CD4-positive, alpha-beta T cell (primary cell): ENCODE data around the gene WFDC10B. TPM values are rescaled to one million over a fixed set of nuclear protein-coding genes. Genes with fewer than 3 reads are reported as not detected.
"Not testable (repeated sequence)": the region's sequence is repeated elsewhere in the genome, so short reads cannot be mapped to it uniquely, and the experiment has no call there.

Source experiments
- ATAC-seq: fragments of 200-7000 bp; cut with Tn5 transposase; one replicate; pipeline ENCODE4 v1.10.0; 2022; ENCODE audit warnings: mild to moderate bottlenecking; ENCODE audit not compliant: poor library complexity
- CTCF ChIA-PET: fragments of 350-600 bp; sonication (Branson Sonifier 250); formaldehyde crosslinking; loops from one replicate; lab custom pipeline; 2021; ENCODE audit warnings: antibody characterized with exemption, inconsistent platforms; lab: Charles Lee
- POLR2A ChIA-PET: fragments of 350-600 bp; sonication (Branson Sonifier 250); formaldehyde crosslinking; loops from one replicate; lab custom pipeline; 2021; ENCODE audit warnings: antibody characterized with exemption, inconsistent platforms; lab: Charles Lee
- DNase-seq, 14 experiments: peaks; one replicate each; pipeline ENCODE4 v3.0.0-alpha.2; 2013 to 2020; ENCODE audit warnings: mixed read lengths in 2 of 14
- H3K27ac ChIP-seq, 2 donors: one replicate each; pipeline versions ENCODE4 v1.5.1 to v1.7.0; 2013; ENCODE audit warnings: low read length in 2 of 2, low read depth in 1 of 2, mild to moderate bottlenecking in 1 of 2
- H3K27me3 ChIP-seq, 2 experiments: 1 replicate in 1 of 2; 2 replicates in 1 of 2; pipeline versions ENCODE4 v1.6.1 to v1.7.0; 2013; ENCODE audit warnings: low read length in 2 of 2, control low read depth in 1 of 2, mild to moderate bottlenecking in 1 of 2, moderate library complexity in 1 of 2; ENCODE audit not compliant: insufficient read depth in 2 of 2, control insufficient read depth in 1 of 2
- H3K36me3 ChIP-seq: one replicate; pipeline ENCODE4 v1.6.1; 2013; ENCODE audit warnings: low read length, control low read depth; ENCODE audit not compliant: insufficient read depth
- H3K4me1 ChIP-seq: one replicate; pipeline ENCODE4 v1.6.1; 2013; ENCODE audit warnings: low read length, control low read depth; ENCODE audit not compliant: insufficient read depth
- H3K4me3 ChIP-seq: one replicate; pipeline ENCODE4 v1.5.1; 2013; ENCODE audit warnings: mild to moderate bottlenecking, low read length, moderate library complexity
- H3K9me3 ChIP-seq, 2 experiments: 1 replicate in 1 of 2; 2 replicates in 1 of 2; pipeline versions ENCODE4 v1.6.1 to v1.7.0; 2013; ENCODE audit warnings: low read length in 2 of 2, mild to moderate bottlenecking in 2 of 2, control low read depth in 1 of 2, moderate library complexity in 1 of 2; ENCODE audit not compliant: control insufficient read depth in 1 of 2, insufficient read depth in 1 of 2
- H3K27ac Mint-ChIP-seq: one replicate; pipeline ENCODE4 v1.8.0; 2020; ENCODE audit warnings: mixed read lengths
- H3K27me3 Mint-ChIP-seq: one replicate; pipeline ENCODE4 v1.8.0; 2021; ENCODE audit warnings: mixed read lengths
- H3K36me3 Mint-ChIP-seq: one replicate; pipeline ENCODE4 v1.8.0; 2021; ENCODE audit warnings: low read depth, mixed read lengths
- H3K4me1 Mint-ChIP-seq: one replicate; pipeline ENCODE4 v1.8.0; 2021; ENCODE audit warnings: low read depth, mixed read lengths
- H3K4me3 Mint-ChIP-seq: one replicate; pipeline ENCODE4 v1.8.0; 2020; ENCODE audit warnings: mild to moderate bottlenecking, mixed read lengths
- H3K9me3 Mint-ChIP-seq: one replicate; pipeline ENCODE4 v1.8.0; 2020; ENCODE audit warnings: mixed read lengths
- intact Hi-C, 2 experiments: fragments of 100-400 bp; cut with DNase I in 1 of 2; cut with micrococcal nuclease in 1 of 2; formaldehyde crosslinking; loops; one replicate each; pipeline versions ENCODE4 v1.15.1 to v1.9.0; 2023 to 2025; cut with DNase I, micrococcal nuclease
- total RNA-seq, 174 experiments: library from RNA in 2 of 174; stranded (reverse) in 2 of 174; gene quantifications; one replicate each; pipeline ENCODE4 v1.2.3 and lab custom pipeline; 2021 to 2026
- TF ChIP-seq, protein P1 (sequence below): fragments of 200-600 bp; IDR thresholded peaks from one replicate; pipeline ENCODE4 v1.8.0; 2022; ENCODE audit warnings: antibody characterized with exemption, mild to moderate bottlenecking

Gene WFDC10B
- total RNA-seq, 2 experiments from 2014 or later: not detected

DNA sequence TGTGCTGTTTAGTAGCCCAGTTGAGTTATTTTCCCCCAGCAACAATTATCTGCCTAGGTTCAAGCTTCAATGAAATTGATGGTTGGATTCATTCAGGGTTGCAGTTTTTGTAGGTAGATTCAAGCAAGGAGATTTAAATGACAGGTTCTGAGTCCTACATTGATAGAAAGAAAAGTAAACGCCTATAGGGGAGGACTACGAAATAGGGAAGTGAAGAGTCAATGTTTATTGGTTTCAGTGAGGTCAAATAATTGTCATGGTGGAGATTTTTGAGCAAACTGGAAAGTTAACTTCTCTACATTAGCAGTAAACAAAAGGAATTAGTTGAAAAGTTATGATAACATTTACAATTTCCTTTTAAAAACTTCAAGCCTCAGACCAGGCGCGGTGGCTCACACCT lies 3.7 kb downstream of the WFDC10B start:
- intact Hi-C loops: no loop called here
- H3K36me3 Mint-ChIP-seq: no peaks in the 10 kb centered on the region

DNA sequence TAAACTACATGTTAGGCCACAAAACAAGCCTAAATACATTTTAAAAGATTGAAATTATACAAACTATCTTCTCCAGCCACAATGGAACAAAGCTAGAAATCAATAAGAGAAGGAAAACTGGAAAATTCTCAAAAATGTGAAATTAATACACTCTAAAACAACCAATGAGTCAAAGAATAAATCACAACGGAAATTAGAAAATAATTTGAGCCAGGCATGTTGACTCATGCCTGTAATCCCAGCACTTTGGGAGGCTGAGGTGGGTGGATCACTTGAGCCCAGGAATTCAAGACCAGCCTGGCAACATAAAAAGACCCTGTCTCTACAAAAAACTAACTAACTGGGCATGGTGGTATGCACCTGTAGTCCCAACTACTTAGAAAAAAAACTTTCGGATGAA lies 9.3 kb downstream of the WFDC10B start:
- ATAC-seq: no peak
- H3K4me1 Mint-ChIP-seq: no peaks in the 10 kb centered on the region
- peaks cover 46% of the 10 kb centered on the region for H3K27me3 Mint-ChIP-seq
- no peaks in the 10 kb centered on the region for H3K36me3 ChIP-seq
- ChIA-PET POLR2A (no interaction called here), CTCF (no interaction called here)
- no peak overlapping the region for H3K27ac ChIP-seq
- H3K36me3 Mint-ChIP-seq: no peaks in the 10 kb centered on the region
- H3K9me3 Mint-ChIP-seq: peaks cover 2% of the 10 kb centered on the region
- H3K4me3 Mint-ChIP-seq: no peak overlapping the region
- no peaks in the 10 kb centered on the region for H3K27me3 ChIP-seq
- intact Hi-C loops: no loop called here
- TF ChIP-seq, protein P1, sequence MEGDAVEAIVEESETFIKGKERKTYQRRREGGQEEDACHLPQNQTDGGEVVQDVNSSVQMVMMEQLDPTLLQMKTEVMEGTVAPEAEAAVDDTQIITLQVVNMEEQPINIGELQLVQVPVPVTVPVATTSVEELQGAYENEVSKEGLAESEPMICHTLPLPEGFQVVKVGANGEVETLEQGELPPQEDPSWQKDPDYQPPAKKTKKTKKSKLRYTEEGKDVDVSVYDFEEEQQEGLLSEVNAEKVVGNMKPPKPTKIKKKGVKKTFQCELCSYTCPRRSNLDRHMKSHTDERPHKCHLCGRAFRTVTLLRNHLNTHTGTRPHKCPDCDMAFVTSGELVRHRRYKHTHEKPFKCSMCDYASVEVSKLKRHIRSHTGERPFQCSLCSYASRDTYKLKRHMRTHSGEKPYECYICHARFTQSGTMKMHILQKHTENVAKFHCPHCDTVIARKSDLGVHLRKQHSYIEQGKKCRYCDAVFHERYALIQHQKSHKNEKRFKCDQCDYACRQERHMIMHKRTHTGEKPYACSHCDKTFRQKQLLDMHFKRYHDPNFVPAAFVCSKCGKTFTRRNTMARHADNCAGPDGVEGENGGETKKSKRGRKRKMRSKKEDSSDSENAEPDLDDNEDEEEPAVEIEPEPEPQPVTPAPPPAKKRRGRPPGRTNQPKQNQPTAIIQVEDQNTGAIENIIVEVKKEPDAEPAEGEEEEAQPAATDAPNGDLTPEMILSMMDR: no peak
- H3K27ac Mint-ChIP-seq: no peak overlapping the region
- H3K4me1 ChIP-seq: no peaks in the 10 kb centered on the region
- peaks cover 0 to 5% of the 10 kb centered on the region in 2 experiments for H3K9me3 ChIP-seq
- H3K4me3 ChIP-seq: no peak overlapping the region
- no peak for DNase-seq

More for the DNA sequence above, 3.7 kb downstream of the WFDC10B start:
- H3K9me3 ChIP-seq: no peaks in the 10 kb centered on the region
- H3K4me3 ChIP-seq: no peak overlapping the region
- Mint-ChIP-seq H3K4me3 (no peak overlapping the region), H3K27me3 (peaks cover 40% of the 10 kb centered on the region), H3K9me3 (peaks cover 2% of the 10 kb centered on the region), H3K27ac (no peak overlapping the region), H3K4me1 (no peaks in the 10 kb centered on the region)
- peaks cover 5 to 9% of the 10 kb centered on the region in 2 experiments for H3K27me3 ChIP-seq
- ChIA-PET POLR2A (no interaction called here), CTCF (no interaction called here)
- H3K36me3 ChIP-seq: no peaks in the 10 kb centered on the region
- DNase-seq (no peak), ATAC-seq (no peak)
- no peak overlapping the region for H3K27ac ChIP-seq
- TF ChIP-seq, protein P1: no peak
- no peaks in the 10 kb centered on the region for H3K4me1 ChIP-seq

DNA sequence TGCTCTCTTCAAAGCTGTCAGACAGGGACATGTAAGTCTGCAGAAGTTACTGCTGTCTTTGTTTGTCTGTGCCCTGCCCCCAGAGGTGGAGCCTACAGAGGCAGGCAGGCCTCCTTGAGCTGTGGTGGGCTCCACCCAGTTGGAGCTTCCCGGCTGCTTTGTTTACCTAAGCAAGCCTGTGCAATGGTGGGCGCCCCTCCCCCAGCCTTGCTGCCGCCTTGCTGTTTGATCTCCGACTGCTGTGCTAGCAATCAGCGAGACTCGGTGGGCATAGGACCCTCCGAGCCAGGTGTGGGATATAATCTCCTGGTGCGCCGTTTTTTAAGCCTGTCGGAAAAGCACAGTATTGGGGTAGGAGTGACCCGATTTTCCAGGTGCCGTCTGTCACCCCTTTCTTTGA lies 11.5 kb downstream of the WFDC10B start:
- ATAC-seq, H3K4me3 ChIP-seq, POLR2A ChIA-PET, H3K4me1 ChIP-seq, H3K36me3 Mint-ChIP-seq, H3K9me3 Mint-ChIP-seq, H3K9me3 ChIP-seq, H3K4me3 Mint-ChIP-seq, H3K27ac ChIP-seq, CTCF ChIA-PET, H3K27me3 ChIP-seq, intact Hi-C loops, DNase-seq, H3K27ac Mint-ChIP-seq, H3K4me1 Mint-ChIP-seq, H3K36me3 ChIP-seq: not testable (repeated sequence)
- peaks cover 48% of the 10 kb centered on the region for H3K27me3 Mint-ChIP-seq

DNA sequence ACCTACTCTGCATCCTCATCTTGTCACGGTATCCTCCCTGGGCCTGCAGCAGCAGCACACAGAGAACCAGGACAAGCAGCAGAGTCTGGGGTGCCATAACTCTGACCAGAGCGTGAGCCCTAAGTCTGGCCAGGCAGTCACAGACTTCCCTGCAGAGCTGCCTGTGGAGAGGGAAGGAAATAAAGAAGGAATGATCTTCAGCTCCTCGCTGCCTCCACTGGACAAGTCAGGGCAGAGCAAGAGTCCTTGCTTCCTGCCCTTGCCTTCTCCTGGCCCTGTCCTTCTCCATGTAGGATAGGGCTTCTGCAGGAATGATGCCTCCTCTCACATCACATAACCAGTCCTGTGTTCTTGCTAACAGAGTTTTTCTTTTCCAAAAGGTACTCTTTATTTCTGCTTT lies 18.9 kb downstream of the WFDC10B start:
- H3K36me3 Mint-ChIP-seq: no peaks in the 10 kb centered on the region
- DNase-seq: no peak
- H3K4me1 ChIP-seq: no peaks in the 10 kb centered on the region
- H3K27me3 ChIP-seq: no peaks in the 10 kb centered on the region
- TF ChIP-seq, protein P1: no peak
- intact Hi-C loops: no loop called here
- H3K27me3 Mint-ChIP-seq: peaks cover 38% of the 10 kb centered on the region
- CTCF ChIA-PET: no interaction called here
- H3K9me3 Mint-ChIP-seq: no peaks in the 10 kb centered on the region
- no peak overlapping the region for H3K4me3 Mint-ChIP-seq
- POLR2A ChIA-PET: no interaction called here
- H3K4me1 Mint-ChIP-seq: no peaks in the 10 kb centered on the region
- H3K27ac ChIP-seq: no peak overlapping the region
- no peak overlapping the region for H3K27ac Mint-ChIP-seq
- no peak overlapping the region for H3K4me3 ChIP-seq
- no peak for ATAC-seq
- H3K36me3 ChIP-seq: no peaks in the 10 kb centered on the region
- H3K9me3 ChIP-seq: peaks cover 3 to 9% of the 10 kb centered on the region in 2 experiments
